DMS53 treated with DMSO at 0.1 percent for 48 hours (cell line): ENCODE results near the gene ALDH1L2.

Source experiments
- DNase-seq: peaks from one replicate; lab custom pipeline; 2025; ENCODE audit not compliant: unreplicated experiment; lab: John Stamatoyannopoulos, UW

The ALDH1L2 gene

DNA sequence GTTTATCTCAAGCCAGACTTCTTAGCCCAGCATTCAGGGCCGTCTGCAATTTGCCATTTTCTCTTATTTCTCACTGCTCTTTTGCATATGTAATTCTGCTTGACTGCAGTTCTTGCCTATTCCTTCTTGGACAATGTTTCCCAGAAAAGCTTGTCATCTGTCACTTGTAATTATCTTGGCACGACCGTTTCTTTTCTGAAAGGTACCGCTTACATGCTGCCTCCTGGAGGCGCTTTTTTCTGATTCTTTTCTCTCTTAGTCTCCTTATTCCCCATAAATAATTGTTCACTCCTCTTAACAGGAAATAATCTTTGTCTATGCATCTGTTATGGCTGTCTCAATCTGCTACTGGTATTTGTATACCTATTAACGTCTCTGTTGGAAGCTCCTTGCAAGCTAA is 1.2 kb upstream of the ALDH1L2 start:
- DNase-seq, result no peak

DNA sequence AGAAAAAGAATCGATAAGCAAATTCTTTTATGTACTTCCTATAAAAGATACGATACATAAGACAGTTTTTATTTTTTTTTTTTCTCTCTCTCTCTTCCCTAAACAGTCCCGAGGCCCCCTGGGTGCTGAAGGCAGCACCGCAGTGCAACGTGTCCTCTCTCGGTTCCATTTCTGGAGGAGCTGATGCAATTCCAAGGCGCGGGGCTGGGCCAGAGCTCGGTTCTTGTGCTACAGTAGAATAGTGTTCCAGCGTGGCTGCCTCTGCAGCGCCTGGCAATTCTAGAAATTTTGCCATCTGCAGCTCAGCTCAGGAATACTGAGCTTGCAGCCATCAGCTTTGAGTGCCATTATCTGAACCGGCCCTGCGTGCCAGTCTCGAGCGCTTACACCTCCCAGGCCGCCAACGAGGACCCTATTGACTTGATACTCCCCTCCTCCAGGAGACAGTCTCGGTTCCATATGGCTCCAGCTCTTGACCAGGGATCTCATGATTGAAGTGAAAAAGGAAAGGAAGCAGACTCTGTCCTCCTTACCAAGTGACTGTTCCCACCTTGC is 630 bp downstream of the ALDH1L2 start:
- DNase-seq, result no peak

DNA sequence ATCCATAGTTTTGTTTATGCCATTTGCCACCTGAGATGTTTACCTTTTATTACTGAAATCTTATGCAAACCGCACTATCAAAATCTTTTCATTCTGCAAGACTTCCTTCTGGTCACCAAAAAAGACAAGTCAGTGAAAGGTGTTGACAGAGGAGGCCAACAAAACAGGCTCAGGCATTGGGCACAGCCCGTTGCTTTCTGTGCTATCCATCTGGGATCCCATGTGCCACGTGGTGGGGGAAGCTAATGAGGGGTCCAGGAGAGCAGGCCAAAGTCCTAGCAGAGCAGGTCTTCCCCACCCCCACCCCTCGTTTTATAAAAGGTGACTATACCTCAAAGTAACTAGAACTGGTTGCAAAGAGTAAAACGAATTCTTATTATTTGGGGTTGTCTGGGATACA is 1.2 kb downstream of the ALDH1L2 start:
- DNase-seq, result no peak

DNA sequence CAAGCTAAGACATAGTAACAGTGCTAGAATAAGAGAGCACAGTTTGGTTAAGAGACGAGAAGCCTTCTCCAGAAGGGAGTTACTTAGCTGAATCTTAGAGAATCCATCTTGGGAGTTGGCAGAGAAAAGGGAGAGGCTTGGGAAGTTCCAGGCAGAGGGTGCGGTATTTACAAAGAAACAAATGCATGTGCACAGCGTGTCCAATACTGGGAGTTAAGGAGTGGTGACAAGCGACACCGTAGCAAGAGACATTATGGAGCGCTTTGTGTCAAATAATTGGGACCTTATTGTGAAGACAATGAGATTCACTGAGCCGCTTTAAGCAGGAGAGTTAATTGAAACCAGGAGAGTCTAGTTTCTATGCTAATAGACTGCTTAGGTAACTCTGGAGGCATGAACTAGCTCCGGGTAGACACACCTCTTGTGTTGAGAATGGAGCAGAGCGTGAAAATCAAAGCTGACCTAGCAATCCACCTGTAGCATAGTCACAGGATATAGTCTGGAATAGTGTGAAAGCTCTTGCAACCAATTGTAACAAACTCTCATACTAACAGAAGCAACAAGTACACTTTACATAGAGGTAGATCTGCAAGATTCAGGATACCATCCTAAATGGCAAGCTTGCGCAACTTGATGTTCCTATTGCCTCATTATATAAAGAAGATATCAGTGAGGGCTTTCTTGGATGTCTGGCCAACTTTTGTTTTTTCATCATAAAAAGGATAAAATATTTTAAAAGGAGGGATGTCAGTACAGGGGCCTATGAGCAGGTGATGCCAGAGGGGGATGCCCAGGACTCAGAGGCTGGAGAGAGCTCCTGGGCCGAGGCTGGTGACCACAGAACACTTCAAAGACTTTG is 5.3 kb downstream of the ALDH1L2 start:
- no peak for DNase-seq

DNA sequence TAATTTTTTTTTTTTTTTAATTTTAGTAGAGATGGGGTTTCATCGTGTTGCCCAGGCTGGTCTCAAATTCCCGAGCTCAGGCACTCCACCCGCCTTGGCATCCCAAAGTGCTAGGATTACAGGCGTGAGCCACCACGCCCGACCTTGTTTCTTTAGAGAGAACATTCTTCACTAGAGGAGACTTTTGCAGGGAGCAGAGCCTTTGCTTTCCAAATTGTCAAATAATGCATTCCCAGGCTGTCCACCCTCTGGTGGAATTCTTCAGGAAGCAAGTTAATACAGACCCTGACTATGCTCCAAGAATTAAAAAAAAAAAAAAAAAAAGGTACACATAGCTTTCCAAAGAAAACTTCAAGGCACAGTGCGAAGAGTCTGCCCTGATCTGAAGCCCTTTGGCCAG is 6.8 kb downstream of the ALDH1L2 start:
- no peak for DNase-seq

- no peak for DNase-seq
These were observed 7.3 kb downstream of the ALDH1L2 start for GRCh38 chr12:105076913-105077312.

GRCh38 chr12:105076098-105076497 is 8.2 kb downstream of the ALDH1L2 start:
- no peak for DNase-seq

GRCh38 chr12:105072888-105073488 is 11.3 kb downstream of the ALDH1L2 start:
- DNase-seq, result no peak

DNA sequence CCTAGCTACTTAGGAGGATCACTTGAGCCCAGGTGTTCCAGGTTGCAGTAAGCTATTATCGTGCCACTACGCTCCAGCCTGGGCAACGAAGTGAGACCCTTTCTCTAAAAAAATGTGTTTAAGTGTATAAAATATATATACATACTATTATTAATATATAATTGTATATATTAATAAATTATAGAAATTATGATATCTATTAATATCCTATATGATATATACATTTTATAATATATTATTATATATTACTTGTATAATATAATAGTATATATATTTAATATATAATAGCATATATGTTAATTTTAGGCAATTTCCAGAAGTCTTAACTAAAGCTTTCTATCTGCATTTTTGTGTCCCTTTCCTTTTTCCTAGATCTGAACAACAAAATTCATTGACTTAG is 12.3 kb downstream of the ALDH1L2 start:
- no peak for DNase-seq

GRCh38 chr12:105069936-105070702 is 14.1 kb downstream of the ALDH1L2 start:
- no peak for DNase-seq

GRCh38 chr12:105067511-105068031 is 16.7 kb downstream of the ALDH1L2 start:
- no peak for DNase-seq

- DNase-seq, result no peak
These were observed 19.6 kb downstream of the ALDH1L2 start for GRCh38 chr12:105064564-105065178.

DNA sequence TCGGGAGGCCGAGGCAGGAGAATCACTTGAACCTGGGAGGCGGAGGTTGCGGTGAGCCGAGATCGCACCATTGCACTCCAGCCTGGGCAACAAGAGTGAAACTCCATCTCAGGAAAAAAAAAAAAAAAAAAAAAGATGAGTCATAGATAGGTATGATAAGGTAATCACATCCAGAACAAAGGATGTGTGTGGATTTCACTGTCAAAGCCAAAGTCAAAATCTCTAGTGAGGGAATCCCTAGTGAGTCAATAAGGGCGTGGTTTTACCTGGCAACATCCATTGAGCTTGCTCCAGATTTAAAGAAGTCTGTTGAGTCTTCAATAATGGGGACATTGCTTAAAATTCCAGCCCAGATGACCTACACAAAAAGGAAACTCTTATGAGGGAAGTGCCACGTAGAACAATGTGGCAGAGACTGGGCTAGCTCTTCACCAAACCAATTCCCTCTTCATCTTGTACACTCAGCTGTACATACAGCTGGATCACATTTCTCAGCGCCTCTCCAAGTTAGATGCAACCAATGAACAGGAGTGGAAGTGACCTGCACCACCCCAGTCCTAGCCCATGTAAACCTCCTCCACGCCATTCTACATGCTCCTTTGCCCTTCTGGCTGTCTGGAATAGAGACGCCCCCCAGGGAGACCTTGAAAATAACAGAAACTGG is 23.4 kb downstream of the ALDH1L2 start:
- peak; percentile 59 for DNase-seq

DNA sequence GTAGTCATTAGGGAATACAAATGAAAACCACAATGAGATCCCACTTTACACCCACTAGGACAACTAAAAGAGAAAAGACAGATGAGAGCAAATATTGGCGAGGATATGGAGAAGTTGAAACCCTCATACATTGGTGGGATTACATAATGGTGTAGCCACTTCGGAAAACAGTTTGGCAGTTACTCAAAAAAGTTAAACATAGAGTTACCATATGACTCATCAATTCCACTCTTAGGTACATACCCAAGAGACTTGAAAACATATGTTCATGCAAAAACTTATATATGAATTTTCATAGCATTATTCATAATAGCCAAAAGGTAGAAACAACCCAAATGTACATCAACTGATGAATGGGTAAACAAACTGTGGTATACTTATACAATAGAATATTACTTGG is 27.1 kb downstream of the ALDH1L2 start:
- no peak for DNase-seq

DNA sequence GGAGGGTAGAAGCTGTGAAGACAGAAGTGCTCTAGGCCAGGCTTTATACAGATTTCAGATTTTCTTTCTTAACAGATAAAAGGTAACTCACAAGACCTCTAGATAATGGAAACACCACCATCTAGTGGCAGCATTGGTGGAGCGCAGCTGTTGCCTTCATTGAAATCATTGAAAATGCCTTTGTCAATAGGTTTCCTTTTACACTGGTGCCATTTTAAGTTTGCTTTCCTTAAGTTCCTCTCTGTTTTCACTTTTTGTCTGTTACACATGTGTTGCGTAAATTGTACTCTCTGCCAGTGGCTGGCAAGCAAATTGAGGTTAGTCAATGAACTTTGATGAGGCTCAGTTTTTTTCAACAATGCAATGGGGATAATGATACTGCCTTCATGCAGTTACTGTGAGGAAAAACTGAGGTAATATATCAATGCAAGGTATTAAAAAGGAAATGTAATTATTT is 31.1 kb downstream of the ALDH1L2 start:
- DNase-seq, result peak; percentile 83

DNA sequence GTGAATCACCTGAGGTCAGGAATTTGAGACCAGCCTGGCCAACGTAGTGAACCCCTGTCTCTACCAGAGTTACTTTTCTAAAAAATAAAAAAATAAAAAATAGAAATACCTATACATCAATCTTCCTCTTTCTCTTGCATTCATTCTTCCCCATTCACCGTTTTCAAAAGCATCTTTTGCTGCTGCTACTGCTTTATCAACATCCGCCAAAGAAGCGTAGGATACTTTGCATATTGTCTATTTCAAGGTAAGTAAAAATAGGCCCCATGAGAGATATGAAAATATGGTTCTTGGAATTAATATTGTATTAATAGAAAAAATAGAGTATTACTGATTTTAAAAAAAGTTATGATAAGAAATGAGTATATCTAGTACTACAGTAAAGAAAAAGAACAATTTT is 32.3 kb downstream of the ALDH1L2 start:
- no peak for DNase-seq

- no peak for DNase-seq
These were observed 35.9 kb downstream of the ALDH1L2 start for GRCh38 chr12:105048315-105048714.

DNA sequence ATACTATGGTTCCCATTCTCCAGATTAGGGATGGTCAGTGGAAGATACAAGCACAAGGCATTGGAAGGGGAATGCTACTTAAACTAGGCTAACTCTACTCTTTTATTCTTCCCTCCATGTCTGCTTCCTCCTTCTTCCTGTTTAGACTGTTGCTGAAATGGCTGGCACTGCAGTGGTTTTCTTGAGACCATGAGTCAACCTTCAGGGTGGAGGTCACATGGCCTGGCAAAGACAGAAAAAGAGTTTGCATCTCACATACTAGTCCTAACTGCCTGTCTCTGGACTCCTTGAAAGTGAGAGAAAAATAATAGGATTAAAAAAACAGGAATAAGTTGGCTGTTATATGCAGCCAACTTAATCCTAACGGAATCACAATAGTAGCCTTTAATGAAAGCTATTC is 37.0 kb downstream of the ALDH1L2 start:
- DNase-seq, result no peak

DNA sequence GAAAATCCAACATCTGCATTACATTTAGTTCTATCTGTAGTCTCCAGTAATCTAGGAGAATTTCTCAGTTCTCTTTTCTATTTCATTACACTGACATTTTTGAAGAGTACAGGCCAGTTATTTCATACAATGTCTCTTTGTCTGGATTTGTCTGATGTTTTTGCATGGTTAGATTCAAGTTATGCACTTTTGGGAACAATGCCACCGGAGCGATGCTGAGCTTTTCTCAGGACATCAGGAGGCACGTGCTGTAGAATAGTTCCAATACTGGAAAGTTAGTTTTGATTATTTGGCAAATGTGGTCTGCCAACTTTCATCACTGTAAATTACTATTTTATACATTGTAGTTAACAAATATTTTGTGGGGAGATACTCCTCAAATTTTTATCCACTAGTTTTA is 43.1 kb downstream of the ALDH1L2 start:
- no peak for DNase-seq

DNA sequence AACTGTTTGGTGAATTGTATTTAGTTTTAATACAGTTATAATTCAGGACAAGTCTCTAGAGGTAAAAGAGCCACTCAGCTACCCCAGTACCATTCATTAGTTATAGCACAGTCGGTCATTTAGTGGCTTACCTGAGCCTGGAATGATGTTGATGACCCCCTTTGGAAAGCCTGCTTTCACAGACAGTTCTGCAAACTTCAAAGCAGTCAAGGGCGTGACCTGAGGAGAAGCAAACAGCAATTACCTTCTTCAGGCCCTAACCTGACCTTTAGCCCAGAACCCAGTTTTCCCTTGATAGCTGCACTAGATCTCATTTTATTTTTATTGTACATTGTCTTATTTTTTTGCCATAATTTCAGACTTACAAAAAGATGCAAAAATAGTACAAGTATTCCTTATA is 43.8 kb downstream of the ALDH1L2 start:
- no peak for DNase-seq
